B cell (primary cell): ENCODE results near the gene SPATA19. TPM values are rescaled to one million over a fixed set of nuclear protein-coding genes. Genes with fewer than 3 reads are reported as not detected.

ENCODE experiments used
- ATAC-seq: fragments of 200-7000 bp; cut with Tn5 transposase; one replicate; pipeline ENCODE4 v1.10.0; 2021; ENCODE audit warnings: low read depth, mild to moderate bottlenecking, moderate number of reproducible peaks, moderate library complexity
- CTCF ChIA-PET: fragments of 350-600 bp; sonication (Branson Sonifier 250); formaldehyde crosslinking; loops from one replicate; lab custom pipeline; 2021; ENCODE audit warnings: antibody characterized with exemption, inconsistent platforms; lab: Charles Lee
- POLR2A ChIA-PET: fragments of 350-600 bp; sonication (Branson Sonifier 250); formaldehyde crosslinking; loops from one replicate; lab custom pipeline; 2021; ENCODE audit warnings: antibody characterized with exemption; lab: Charles Lee
- DNase-seq: peaks from one replicate; pipeline ENCODE4 v3.0.0; 2013
- H2AFZ ChIP-seq: 2 replicates; pipeline ENCODE4 v1.6.1; 2012; ENCODE audit warnings: mild to moderate bottlenecking, low read depth, low read length; ENCODE audit not compliant: insufficient read depth, poor library complexity, severe bottlenecking
- H3K27ac ChIP-seq, 2 donors: 1 replicate in 1 of 2; 2 replicates in 1 of 2; pipeline ENCODE4 v1.5.1; 2012 to 2013; ENCODE audit warnings: low read length in 2 of 2, mild to moderate bottlenecking in 2 of 2, moderate library complexity in 1 of 2
- H3K27me3 ChIP-seq, 4 experiments: fragments of 200-600 bp in 1 of 4; sonication (generic) in 1 of 4; replicated peaks in 1 of 4; 1 replicate in 2 of 4; 2 replicates in 2 of 4; pipeline versions ENCODE4 v1.6.1 to v1.7.0; 2013 to 2016; ENCODE audit warnings: low read length in 3 of 4, mild to moderate bottlenecking in 2 of 4, mixed read lengths in 1 of 4, moderate library complexity in 1 of 4; ENCODE audit not compliant: insufficient read depth in 4 of 4, control insufficient read depth in 3 of 4; ENCODE audit errors: control extremely low read depth in 1 of 4
- H3K36me3 ChIP-seq, 2 experiments: replicated peaks in 1 of 2; 1 replicate in 1 of 2; 2 replicates in 1 of 2; pipeline versions ENCODE4 v1.6.1 to v1.7.1; 2013; ENCODE audit warnings: low read length in 1 of 2; ENCODE audit not compliant: insufficient read depth in 2 of 2, control insufficient read depth in 1 of 2; ENCODE audit errors: control extremely low read depth in 1 of 2, extremely low read depth in 1 of 2
- H3K4me1 ChIP-seq, 2 donors: fragments of 200-600 bp in 1 of 2; sonication (generic) in 1 of 2; 1 replicate in 1 of 2; 2 replicates in 1 of 2; pipeline versions ENCODE4 v1.5.1 to v1.6.1; 2013 to 2017; ENCODE audit warnings: low read length in 2 of 2; ENCODE audit not compliant: control insufficient read depth in 2 of 2, insufficient read depth in 2 of 2
- H3K4me2 ChIP-seq: replicated peaks from 2 replicates; pipeline ENCODE3; 2012; ENCODE audit warnings: mild to moderate bottlenecking, low read depth, low read length; ENCODE audit not compliant: poor library complexity, severe bottlenecking
- H3K4me3 ChIP-seq, 5 experiments: fragments of 200-600 bp in 1 of 5; sonication (generic) in 1 of 5; 1 replicate in 3 of 5; 2 replicates in 2 of 5; pipeline versions ENCODE4 v1.5.1 to v1.7.0; 2011 to 2016; ENCODE audit warnings: low read length in 4 of 5, mild to moderate bottlenecking in 4 of 5, low read depth in 2 of 5, control low read depth in 1 of 5, moderate library complexity in 1 of 5; ENCODE audit not compliant: insufficient read depth in 1 of 5; ENCODE audit errors: control extremely low read depth in 1 of 5, extremely low read depth in 1 of 5
- H3K79me2 ChIP-seq: fragments of 200-600 bp; sonication (generic); one replicate; pipeline ENCODE4 v1.6.0; 2016; ENCODE audit warnings: low read length; ENCODE audit not compliant: control insufficient read depth, insufficient read depth
- H3K9ac ChIP-seq: fragments of 200-600 bp; sonication (generic); 2 replicates; pipeline ENCODE4 v1.6.1; 2017; ENCODE audit warnings: mild to moderate bottlenecking, low read length, moderate library complexity
- H3K9me3 ChIP-seq, 3 donors: one replicate each; pipeline versions ENCODE4 v1.6.1 to v1.7.1; 2013; ENCODE audit warnings: low read length in 2 of 3; ENCODE audit not compliant: control insufficient read depth in 2 of 3, insufficient read depth in 1 of 3; ENCODE audit errors: control extremely low read depth in 1 of 3
- H4K20me1 ChIP-seq: 2 replicates; pipeline ENCODE4 v1.6.0; 2012; ENCODE audit warnings: mild to moderate bottlenecking, low read length; ENCODE audit not compliant: insufficient read depth, control insufficient read depth, poor library complexity, severe bottlenecking
- H3K27ac Mint-ChIP-seq: one replicate; pipeline ENCODE4 v1.8.0; 2021; ENCODE audit warnings: mixed read lengths
- H3K27me3 Mint-ChIP-seq: one replicate; pipeline ENCODE4 v1.8.0; 2021; ENCODE audit warnings: mixed read lengths
- H3K4me1 Mint-ChIP-seq: one replicate; pipeline ENCODE4 v1.8.0; 2021; ENCODE audit warnings: mixed read lengths
- H3K4me3 Mint-ChIP-seq: one replicate; pipeline ENCODE4 v1.8.0; 2021; ENCODE audit warnings: mixed read lengths
- H3K9me3 Mint-ChIP-seq: one replicate; pipeline ENCODE4 v1.8.0; 2022; ENCODE audit warnings: mixed read lengths; ENCODE audit not compliant: insufficient read depth
- CTCF ChIP-seq: fragments of 200-600 bp; IDR thresholded peaks from one replicate; pipeline ENCODE4 v1.8.0; 2022; ENCODE audit warnings: antibody characterized with exemption, mild to moderate bottlenecking
- EZH2 ChIP-seq: IDR thresholded peaks from 2 replicates; pipeline ENCODE4 v1.6.1; 2012; ENCODE audit warnings: borderline replicate concordance, low read depth, mild to moderate bottlenecking, moderate library complexity, low read length; ENCODE audit not compliant: insufficient read depth, poor library complexity, severe bottlenecking
- WGBS: methylation state at CpG from one replicate; pipeline ENCODE4 v1.1.5; 2013; ENCODE audit warnings: missing lambda C conversion rate; ENCODE audit not compliant: insufficient coverage; 5-methylcytosine and 5-hydroxymethylcytosine counted together
- intact Hi-C: fragments of 100-400 bp; cut with micrococcal nuclease; formaldehyde crosslinking; loops from one replicate; pipeline ENCODE4 v1.10.0; 2022
- polyA plus RNA-seq: library from polyadenylated mRNA; depleted of rRNA; stranded (reverse); fragments of >200 nt; gene quantifications from 2 replicates; pipeline ENCODE4 v1.2.3, GENCODE V29; 2012
- total RNA-seq, 2 donors: library from RNA; stranded (reverse); fragments of 120-200 nt in 1 of 2; gene quantifications; 1 replicate in 1 of 2; 2 replicates in 1 of 2; pipeline versions ENCODE4 v1.2.3 to v1.2.4, GENCODE V29; 2013 to 2022

Gene SPATA19
- total and polyA plus RNA-seq, 2 donors (not counting 1 experiment from before 2014, with no cell fraction given): not detected

- H3K4me3 ChIP-seq: no peak overlapping the region
- no peaks in the 10 kb centered on the region for H3K79me2 ChIP-seq
- WGBS: 82% methylated on average over 7 of the region's 7 CpGs
- H3K36me3 ChIP-seq: no peaks in the 10 kb centered on the region
- ATAC-seq: no peak
- POLR2A ChIA-PET: no interaction called here
- TF ChIP-seq EZH2: no peak
- no peak for TF ChIP-seq CTCF
- intact Hi-C loops: no loop called here
- CTCF ChIA-PET: no interaction called here
- H2AFZ ChIP-seq: no peak overlapping the region
- Mint-ChIP-seq H3K27me3 (no peaks in the 10 kb centered on the region), H3K4me3 (no peak overlapping the region), H3K4me1 (no peaks in the 10 kb centered on the region), H3K27ac (no peak overlapping the region), H3K9me3 (no peaks in the 10 kb centered on the region)
- H3K4me1 ChIP-seq: no peaks in the 10 kb centered on the region
- H3K9ac ChIP-seq: no peak overlapping the region
- no peaks in the 10 kb centered on the region for H4K20me1 ChIP-seq
- no peak for DNase-seq
- H3K27me3 ChIP-seq: no peaks in the 10 kb centered on the region
- H3K9me3 ChIP-seq: peaks cover 0 to 10% (median 0%) of the 10 kb centered on the region in 3 donors
- no peak overlapping the region for H3K4me2 ChIP-seq
- H3K27ac ChIP-seq: no peak overlapping the region
Observed at GRCh38 chr11:133817449-133817848, 27.9 kb downstream of the SPATA19 start.

- H3K27me3 ChIP-seq: no peaks in the 10 kb centered on the region
- DNase-seq (no peak), ATAC-seq (no peak)
- Mint-ChIP-seq H3K27me3 (no peaks in the 10 kb centered on the region), H3K4me1 (no peaks in the 10 kb centered on the region), H3K4me3 (no peak overlapping the region), H3K9me3 (no peaks in the 10 kb centered on the region), H3K27ac (no peak overlapping the region)
- no peaks in the 10 kb centered on the region for H4K20me1 ChIP-seq
- no peaks in the 10 kb centered on the region for H3K79me2 ChIP-seq
- no peaks in the 10 kb centered on the region for H3K36me3 ChIP-seq
- H2AFZ ChIP-seq: no peak overlapping the region
- WGBS: 58% methylated on average over 3 of the region's 5 CpGs
- TF ChIP-seq CTCF (no peak), EZH2 (no peak)
- H3K9ac ChIP-seq: no peak overlapping the region
- no peaks in the 10 kb centered on the region for H3K4me1 ChIP-seq
- H3K27ac ChIP-seq: no peak overlapping the region
- ChIA-PET CTCF (no interaction called here), POLR2A (no interaction called here)
- peaks cover 0 to 10% (median 0%) of the 10 kb centered on the region in 3 donors for H3K9me3 ChIP-seq
- no peak overlapping the region for H3K4me2 ChIP-seq
- intact Hi-C loops: no loop called here
- H3K4me3 ChIP-seq: no peak overlapping the region
Observed at GRCh38 chr11:133816146-133816870, 29.0 kb downstream of the SPATA19 start.
